ENCODE data around the gene CDKAL1. TPM values are rescaled to one million over a fixed set of nuclear protein-coding genes. Genes with fewer than 3 reads are reported as not detected.

The CDKAL1 gene
- total RNA-seq, 1 donor from 2014 or later: 34.3 TPM

DNA sequence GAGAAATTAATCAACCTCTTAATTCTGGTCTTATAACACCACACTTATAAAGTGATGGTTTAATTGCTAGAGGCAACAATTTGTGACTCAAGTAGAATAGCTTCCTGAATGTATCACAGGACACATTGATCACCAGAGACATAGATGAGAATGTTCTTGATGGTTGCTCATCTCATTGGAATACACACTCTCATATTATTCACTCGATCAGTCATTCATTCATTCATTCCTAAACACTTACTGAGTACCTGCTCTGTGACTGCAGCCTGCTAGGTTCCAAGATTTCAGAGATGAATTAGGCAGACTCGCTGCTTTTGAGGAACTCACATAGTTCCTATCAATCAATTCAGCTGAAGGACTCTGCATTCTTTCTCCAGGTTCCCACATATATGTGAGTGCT lies 694.2 kb downstream of the CDKAL1 start:
- no peak for DNase-seq (ENCODE audit: low spot score, unreplicated experiment)
- peaks cover 7% of the 10 kb centered on the region for H3K9me3 Mint-ChIP-seq (ENCODE audit: low read depth)
- H3K4me1 Mint-ChIP-seq (ENCODE audit: low read depth): peaks cover 7% of the 10 kb centered on the region
- peaks cover 19% of the 10 kb centered on the region for H3K36me3 Mint-ChIP-seq (ENCODE audit: insufficient read depth)
- no peaks in the 10 kb centered on the region for H3K27me3 Mint-ChIP-seq
- H3K4me3 Mint-ChIP-seq (ENCODE audit: low read depth): no peak overlapping the region
- no peak overlapping the region for H3K27ac Mint-ChIP-seq
- no peak for TF ChIP-seq CTCF (IDR thresholded peaks at IDR 0.05; ENCODE audit: unreplicated experiment)

- DNase-seq (ENCODE audit: low spot score, unreplicated experiment): no peak
- Mint-ChIP-seq H3K4me3 (ENCODE audit: low read depth) (no peak overlapping the region), H3K27ac (no peak overlapping the region)
These were observed 694.7 kb downstream of the CDKAL1 start for GRCh38 chr6:21228876-21229460.

GRCh38 chr6:21230536-21230935 lies 696.3 kb downstream of the CDKAL1 start:
- peaks cover 34% of the 10 kb centered on the region for H3K36me3 Mint-ChIP-seq (ENCODE audit: insufficient read depth)
- peaks cover 21% of the 10 kb centered on the region for H3K9me3 Mint-ChIP-seq (ENCODE audit: low read depth)
- TF ChIP-seq CTCF (IDR thresholded peaks at IDR 0.05; ENCODE audit: unreplicated experiment): no peak
- H3K4me1 Mint-ChIP-seq (ENCODE audit: low read depth): peaks cover 12% of the 10 kb centered on the region
- no peak overlapping the region for H3K4me3 Mint-ChIP-seq (ENCODE audit: low read depth)
- peak overlapping the region; percentile 54 for H3K27ac Mint-ChIP-seq
- DNase-seq (ENCODE audit: low spot score, unreplicated experiment): no peak
- H3K27me3 Mint-ChIP-seq: no peaks in the 10 kb centered on the region

More at GRCh38 chr6:21228876-21229460, 694.7 kb downstream of the CDKAL1 start:
- Mint-ChIP-seq H3K4me1 (ENCODE audit: low read depth) (peaks cover 7% of the 10 kb centered on the region), H3K36me3 (ENCODE audit: insufficient read depth) (peaks cover 23% of the 10 kb centered on the region), H3K9me3 (ENCODE audit: low read depth) (peaks cover 12% of the 10 kb centered on the region), H3K27me3 (no peaks in the 10 kb centered on the region)
- no peak for TF ChIP-seq CTCF (IDR thresholded peaks at IDR 0.05; ENCODE audit: unreplicated experiment)

DNA sequence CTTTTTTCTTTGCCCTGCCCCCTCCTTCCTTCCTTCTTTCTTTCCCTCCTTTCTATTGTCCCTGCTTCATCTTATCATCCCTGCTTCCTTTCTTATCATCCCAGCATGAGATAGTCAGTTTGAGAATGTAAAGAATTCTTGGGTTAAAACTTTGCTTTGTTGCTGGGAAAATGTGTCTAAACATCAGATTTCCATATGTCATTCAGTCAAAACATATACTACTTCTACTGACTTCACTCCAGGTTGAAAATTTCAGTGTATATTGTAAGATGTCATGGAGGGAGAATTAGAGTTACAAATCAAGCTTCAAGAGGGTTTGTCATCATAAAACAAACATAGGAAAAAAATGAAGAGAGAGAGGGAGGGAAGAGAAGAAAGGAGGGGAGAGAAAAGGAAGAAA lies 700.9 kb downstream of the CDKAL1 start:
- DNase-seq (ENCODE audit: low spot score, unreplicated experiment): no peak
- H3K4me1 Mint-ChIP-seq (ENCODE audit: low read depth): peaks cover 10% of the 10 kb centered on the region
- H3K4me3 Mint-ChIP-seq (ENCODE audit: low read depth): no peak overlapping the region
- TF ChIP-seq CTCF (IDR thresholded peaks at IDR 0.05; ENCODE audit: unreplicated experiment): no peak
- peaks cover 48% of the 10 kb centered on the region for H3K36me3 Mint-ChIP-seq (ENCODE audit: insufficient read depth)
- no peak overlapping the region for H3K27ac Mint-ChIP-seq
- no peaks in the 10 kb centered on the region for H3K27me3 Mint-ChIP-seq
- H3K9me3 Mint-ChIP-seq (ENCODE audit: low read depth): peaks cover 39% of the 10 kb centered on the region

GRCh38 chr6:21238208-21238607 lies 704.0 kb downstream of the CDKAL1 start:
- Mint-ChIP-seq H3K27ac (no peak overlapping the region), H3K27me3 (no peaks in the 10 kb centered on the region), H3K4me3 (ENCODE audit: low read depth) (no peak overlapping the region), H3K36me3 (ENCODE audit: insufficient read depth) (peaks cover 34% of the 10 kb centered on the region), H3K4me1 (ENCODE audit: low read depth) (peaks cover 21% of the 10 kb centered on the region), H3K9me3 (ENCODE audit: low read depth) (peaks cover 37% of the 10 kb centered on the region)
- no peak for DNase-seq (ENCODE audit: low spot score, unreplicated experiment)
- TF ChIP-seq CTCF (IDR thresholded peaks at IDR 0.05; ENCODE audit: unreplicated experiment): no peak

All from progenitor cell of endocrine pancreas (in vitro differentiated cells).